DOHH2 (cell line): Measurements from ENCODE around the gene DCAF8L2.

Experiments used
- CTCF ChIP-seq: fragments of 200-600 bp; sonication (generic); IDR thresholded peaks from one replicate; pipeline ENCODE4 v1.5.1; 2014; ENCODE audit warnings: antibody characterized with exemption, mild to moderate bottlenecking, low read depth, low read length; ENCODE audit not compliant: poor library complexity, severe bottlenecking
- EZH2phosphoT487 ChIP-seq: fragments of 200-600 bp; sonication (generic); IDR thresholded peaks from 2 replicates; pipeline ENCODE4 v1.6.1; 2017; ENCODE audit warnings: borderline replicate concordance, mild to moderate bottlenecking, antibody characterized with exemption, low read length, moderate library complexity, mixed read lengths

GRCh38 chrX:27706526-27706925, 116.4 kb downstream of the DCAF8L2 start:
- TF ChIP-seq CTCF, result no peak
- TF ChIP-seq EZH2phosphoT487, result no peak
